Kidney (tissue), 14 donors: Measurements from ENCODE around the gene CAPN12. TPM values are rescaled to one million over a fixed set of nuclear protein-coding genes. Genes with fewer than 3 reads are reported as not detected.

Experiments
- DNase-seq, 5 donors: peaks; one replicate each; pipeline ENCODE4 v3.0.0-alpha.2; 2013 to 2020
- FAIRE-seq: peaks from 2 replicates; lab custom pipeline; 2012; peaks lifted over from hg19 to GRCh38; lab: Jason Lieb, UNC
- H3K27ac ChIP-seq, 2 donors: one replicate each; pipeline ENCODE4 v1.7.0; 2013; ENCODE audit warnings: low read depth in 2 of 2, low read length in 2 of 2, inconsistent platforms in 1 of 2
- H3K27me3 ChIP-seq: one replicate; pipeline ENCODE4 v1.7.1; 2013; ENCODE audit warnings: low read length, inconsistent platforms; ENCODE audit not compliant: control insufficient read depth, insufficient read depth
- H3K36me3 ChIP-seq, 3 donors: one replicate each; pipeline versions ENCODE4 v1.7.0 to v1.7.1; 2013; ENCODE audit warnings: low read length in 3 of 3, control low read depth in 1 of 3, inconsistent platforms in 1 of 3; ENCODE audit not compliant: insufficient read depth in 3 of 3, control insufficient read depth in 2 of 3
- H3K4me1 ChIP-seq, 3 donors: one replicate each; pipeline versions ENCODE4 v1.7.0 to v1.7.1; 2013; ENCODE audit warnings: low read length in 3 of 3, inconsistent platforms in 1 of 3, low read depth in 1 of 3; ENCODE audit not compliant: control insufficient read depth in 2 of 3, insufficient read depth in 2 of 3
- H3K4me3 ChIP-seq, 3 donors: one replicate each; pipeline versions ENCODE4 v1.7.0 to v1.8.1; 2013; ENCODE audit warnings: low read length in 3 of 3, control low read depth in 1 of 3, inconsistent platforms in 1 of 3
- H3K9ac ChIP-seq, 3 donors: one replicate each; pipeline versions ENCODE4 v1.7.0 to v1.7.1; 2013; ENCODE audit warnings: low read length in 3 of 3, control low read depth in 1 of 3, inconsistent platforms in 1 of 3
- H3K9me3 ChIP-seq, 3 donors: one replicate each; pipeline versions ENCODE4 v1.7.0 to v1.7.1; 2013; ENCODE audit warnings: low read length in 3 of 3, control low read depth in 1 of 3, inconsistent platforms in 1 of 3; ENCODE audit not compliant: control insufficient read depth in 2 of 3, insufficient read depth in 1 of 3
- CTCF ChIP-seq: IDR thresholded peaks from 3 replicates; pipeline ENCODE4 v1.5.1; 2012; ENCODE audit warnings: mild to moderate bottlenecking, moderate library complexity, borderline replicate concordance; ENCODE audit not compliant: insufficient read depth; ENCODE audit errors: extremely low read depth
- intact Hi-C: fragments of 100-400 bp; cut with DNase I; formaldehyde crosslinking; loops from one replicate; pipeline ENCODE4 v1.11.1; 2022
- polyA plus RNA-seq: library from polyadenylated mRNA; stranded (reverse); fragments of 350-450 nt; fragmentation: Illumina TruSeq; extraction: RNeasy Lipid Tissue Mini Kit (QIAGEN cat#74804); gene quantifications from one replicate; pipeline ENCODE4 v1.2.3, GENCODE V29; 2014; ENCODE audit warnings: low read depth, low replicate concordance; ENCODE audit not compliant: insufficient read depth
- total RNA-seq: library from RNA; stranded (reverse); fragmentation: NEBNext Ultra II Directional; extraction: Animal tissue kit (Norgen Biotek cat#: 25700); gene quantifications from one replicate; pipeline ENCODE4 v1.2.1, GENCODE V29; 2021
- donor health status: control.
- donor health status: control.
- donor health status: control.
- donor health status: control.
- donor health status: control.
- donor health status: DM: yes; HTN: yes; CAD: no.
- donor health status: Normal renal cell carcinoma (clear cell type).

The CAPN12 gene
- total and polyA plus RNA-seq, 2 donors from 2014 or later = 27.1 to 31.1 TPM

- no peak for TF ChIP-seq CTCF
- H3K9me3 ChIP-seq = no peaks in the 10 kb centered on the region
- intact Hi-C loops = no loop called here
- no peak overlapping the region for H3K27ac ChIP-seq
- peaks cover 0 to 61% (median 34%) of the 10 kb centered on the region in 3 donors for H3K36me3 ChIP-seq
- H3K9ac ChIP-seq = no peak overlapping the region
- no peaks in the 10 kb centered on the region for H3K27me3 ChIP-seq
- H3K4me1 ChIP-seq = peaks cover 0 to 52% (median 18%) of the 10 kb centered on the region in 3 donors
- no peak overlapping the region for H3K4me3 ChIP-seq
- DNase-seq = no peak
- FAIRE-seq = no peak
Measured at GRCh38 chr19:38717051-38717450, 27.2 kb downstream of the CAPN12 start.

- no peak overlapping the region for H3K27ac ChIP-seq
- peaks cover 0 to 61% (median 32%) of the 10 kb centered on the region in 3 donors for H3K36me3 ChIP-seq
- no peak overlapping the region for H3K4me3 ChIP-seq
- DNase-seq (no peak), FAIRE-seq (no peak)
- TF ChIP-seq CTCF = no peak
- peaks cover 0 to 61% (median 22%) of the 10 kb centered on the region in 3 donors for H3K4me1 ChIP-seq
- no peak overlapping the region for H3K9ac ChIP-seq
- H3K27me3 ChIP-seq = no peaks in the 10 kb centered on the region
- intact Hi-C loops = no loop called here
- no peaks in the 10 kb centered on the region for H3K9me3 ChIP-seq
Measured at GRCh38 chr19:38715555-38715954, 28.7 kb downstream of the CAPN12 start.

- Histone ChIP-seq H3K9ac (peak overlapping the region in 2 of 3 donors; percentile 61 to 66), H3K27me3 (no peaks in the 10 kb centered on the region), H3K27ac (peak overlapping the region; percentile 89 to 92), H3K9me3 (no peaks in the 10 kb centered on the region), H3K36me3 (peaks cover 0 to 70% (median 41%) of the 10 kb centered on the region in 3 donors), H3K4me1 (peaks cover 0 to 57% (median 22%) of the 10 kb centered on the region in 3 donors), H3K4me3 (no peak overlapping the region)
- TF ChIP-seq CTCF = no peak
- no peak for FAIRE-seq
- DNase-seq = no peak
- intact Hi-C loops = no loop called here
Measured at GRCh38 chr19:38714354-38714778, 29.9 kb downstream of the CAPN12 start.

GRCh38 chr19:38713865-38714264 is 30.4 kb downstream of the CAPN12 start:
- intact Hi-C loops = no loop called here
- no peaks in the 10 kb centered on the region for H3K27me3 ChIP-seq
- H3K4me1 ChIP-seq = peaks cover 0 to 56% (median 22%) of the 10 kb centered on the region in 3 donors
- peaks cover 0 to 73% (median 43%) of the 10 kb centered on the region in 3 donors for H3K36me3 ChIP-seq
- H3K9ac ChIP-seq = peak overlapping the region in 2 of 3 donors; percentile 61 to 66
- TF ChIP-seq CTCF = no peak
- FAIRE-seq = no peak
- H3K9me3 ChIP-seq = no peaks in the 10 kb centered on the region
- DNase-seq = no peak
- peak overlapping the region; percentile 89 to 92 for H3K27ac ChIP-seq
- H3K4me3 ChIP-seq = no peak overlapping the region
